RWPE1 (cell line): ENCODE results near the gene SLC38A10.

Source experiments
- CTCF ChIA-PET: fragments of 350-600 bp; sonication (Branson Sonifier 250); formaldehyde crosslinking; extraction: SDS; loops from one replicate; lab custom pipeline; 2021; lab: Yijun Ruan, JAX
- POLR2A ChIA-PET: fragments of 400-600 bp; formaldehyde crosslinking; extraction: SDS; loops from one replicate; lab custom pipeline; 2020; ENCODE audit warnings: antibody characterized with exemption; ENCODE audit not compliant: low non-redundant PET; lab: Yijun Ruan, JAX
- DNase-seq: peaks from one replicate; pipeline ENCODE4 v3.0.0; 2012; ENCODE audit warnings: low spot score
- H3K27ac ChIP-seq: fragments of 450-650 bp; 2 replicates; pipeline ENCODE4 v1.5.1; 2017
- CTCF ChIP-seq: fragments of 450-650 bp; conservative IDR thresholded peaks from 2 replicates; pipeline ENCODE4 v1.5.1; 2017; ENCODE audit warnings: low read depth, mild to moderate bottlenecking

Gene SLC38A10

GRCh38 chr17:81314398-81315081 lies 19.4 kb upstream of the SLC38A10 start:
- POLR2A ChIA-PET: no interaction called here
- CTCF ChIA-PET: interaction anchor here (1.6 kb wide), 1 partner anchor 8 kb away, joined by 8 read pairs; no protein-coding TSS in a partner anchor
- H3K27ac ChIP-seq: no peak overlapping the region
- no peak for DNase-seq
- TF ChIP-seq CTCF: no peak

GRCh38 chr17:81313776-81314397 lies 18.8 kb upstream of the SLC38A10 start:
- CTCF ChIA-PET: interaction anchor here (0.7 to 1.6 kb wide), 2 partner anchors 9 to 168 kb away, joined by 3 to 8 read pairs; no protein-coding TSS in a partner anchor
- no peak overlapping the region for H3K27ac ChIP-seq
- POLR2A ChIA-PET: no interaction called here
- DNase-seq: no peak
- no peak for TF ChIP-seq CTCF

GRCh38 chr17:81312624-81313325 lies 17.7 kb upstream of the SLC38A10 start:
- no peak for DNase-seq
- H3K27ac ChIP-seq: no peak overlapping the region
- no peak for TF ChIP-seq CTCF
- ChIA-PET CTCF (interaction anchor here (1.6 kb wide), 1 partner anchor 10 kb away, joined by 8 read pairs; no protein-coding TSS in a partner anchor), POLR2A (no interaction called here)

- POLR2A ChIA-PET: no interaction called here
- no peak for DNase-seq
- CTCF ChIA-PET: interaction anchor here (1.0 kb wide), 1 partner anchor 11 kb away, joined by 5 read pairs; no protein-coding TSS in a partner anchor
- TF ChIP-seq CTCF: no peak
- no peak overlapping the region for H3K27ac ChIP-seq
Measured at GRCh38 chr17:81311946-81312345, 16.8 kb upstream of the SLC38A10 start.

GRCh38 chr17:81310949-81311550 lies 15.9 kb upstream of the SLC38A10 start:
- TF ChIP-seq CTCF: no peak
- no peak for DNase-seq
- H3K27ac ChIP-seq: peak overlapping the region; percentile 74; the same call in 1 of the 2 replicates
- ChIA-PET CTCF (interaction anchor here (0.7 to 1.6 kb wide), 3 partner anchors 12 to 173 kb away, joined by 3 to 6 read pairs (median 5); no protein-coding TSS in a partner anchor), POLR2A (no interaction called here)
